ENCODE measurements around the gene GCKR.

DNA sequence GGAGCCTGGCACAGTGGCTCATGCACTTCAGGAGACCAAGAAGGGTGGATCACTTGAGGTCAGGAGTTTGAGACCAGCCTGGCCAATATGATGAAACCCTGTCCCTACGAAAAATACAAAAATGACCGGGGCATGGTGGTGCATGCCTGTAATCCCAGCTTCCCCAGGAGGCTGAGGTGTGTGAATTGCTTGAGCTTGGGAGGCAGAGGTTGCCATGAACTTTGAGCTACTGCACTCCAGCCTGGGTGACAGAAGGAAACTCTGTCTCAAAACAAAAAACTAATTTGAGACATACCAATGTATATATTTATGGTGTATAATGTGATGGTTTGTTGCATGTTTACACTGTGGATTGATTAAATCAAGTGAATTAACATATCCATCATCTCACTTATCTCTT lies 64.4 kb downstream of the GCKR start:
- TF ChIP-seq MAFK (conservative IDR thresholded peaks at IDR 0.05 in 1 of 2, IDR thresholded peaks at IDR 0.05 in 1 of 2; ENCODE audit: low read length in 2 of 2) (no peak), ZSCAN29 (CRISPR knock-in tag; conservative IDR thresholded peaks at IDR 0.05) (no peak), MAZ (IDR thresholded peaks at IDR 0.05; ENCODE audit: borderline replicate concordance, low read depth, low read length) (no peak), MAZ (CRISPR knock-in tag; IDR thresholded peaks at IDR 0.05; ENCODE audit: low read depth) (no peak), PATZ1 (CRISPR knock-in tag; IDR thresholded peaks at IDR 0.05) (no peak), CTCF (CRISPR knock-in tag; IDR thresholded peaks at IDR 0.05) (no peak), ESRRA (CRISPR knock-in tag; IDR thresholded peaks at IDR 0.05; ENCODE audit: low read depth) (no peak)
- TF ChIP-seq, protein P1, sequence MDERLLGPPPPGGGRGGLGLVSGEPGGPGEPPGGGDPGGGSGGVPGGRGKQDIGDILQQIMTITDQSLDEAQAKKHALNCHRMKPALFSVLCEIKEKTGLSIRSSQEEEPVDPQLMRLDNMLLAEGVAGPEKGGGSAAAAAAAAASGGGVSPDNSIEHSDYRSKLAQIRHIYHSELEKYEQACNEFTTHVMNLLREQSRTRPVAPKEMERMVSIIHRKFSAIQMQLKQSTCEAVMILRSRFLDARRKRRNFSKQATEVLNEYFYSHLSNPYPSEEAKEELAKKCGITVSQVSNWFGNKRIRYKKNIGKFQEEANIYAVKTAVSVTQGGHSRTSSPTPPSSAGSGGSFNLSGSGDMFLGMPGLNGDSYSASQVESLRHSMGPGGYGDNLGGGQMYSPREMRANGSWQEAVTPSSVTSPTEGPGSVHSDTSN (CRISPR knock-in tag; IDR thresholded peaks at IDR 0.05): no peak

Data from HepG2 (cell line).